ENCODE results near the gene ZNF132. TPM values are rescaled to one million over a fixed set of nuclear protein-coding genes. Genes with fewer than 3 reads are reported as not detected.
A peak's percentile ranks its signal among the peaks of the same experiment; 100 is the strongest.

Gene ZNF132
- total and polyA plus RNA-seq, 9 of the 15 experiments (the other 6 are each of a cell fraction or from before 2014, with no cell fraction given): 0.03 to 0.42 (median 0.10) TPM; not detected in 5

GRCh38 chr19:58386576-58387337 is 53.2 kb downstream of the ZNF132 start, which contains the start of gene RPS5 (continued):
- TF ChIP-seq CREM (IDR thresholded peaks at IDR 0.05; ENCODE audit: low read depth) (peak; percentile 93), RBBP5 (IDR thresholded peaks at IDR 0.05; ENCODE audit: borderline replicate concordance, insufficient read depth, low read length, poor library complexity, severe bottlenecking) (peak; percentile 66), TEAD4 (IDR thresholded peaks at IDR 0.05; ENCODE audit: low read length) (no peak), TEAD4 (CRISPR knock-in tag; IDR thresholded peaks at IDR 0.05; ENCODE audit: borderline replicate concordance) (no peak), EZH2 (IDR thresholded peaks at IDR 0.05; ENCODE audit: borderline replicate concordance, low read depth, low read length) (no peak), MTA3 (IDR thresholded peaks at IDR 0.05; ENCODE audit: borderline replicate concordance) (peak; percentile 98), FIP1L1 (IDR thresholded peaks at IDR 0.05; ENCODE audit: low read depth, low read length, poor library complexity, severe bottlenecking) (peak; percentile 94), NCOA4 (IDR thresholded peaks at IDR 0.05; ENCODE audit: partially characterized antibody) (no peak), ARHGAP35 (IDR thresholded peaks at IDR 0.05; ENCODE audit: partially characterized antibody) (peak; percentile 24), MYC (IDR thresholded peaks at IDR 0.05; ENCODE audit: low read depth, low read length) (peak; percentile 92), MYC (CRISPR knock-in tag; IDR thresholded peaks at IDR 0.05; ENCODE audit: borderline replicate concordance, low read depth) (peak; percentile 90; the same call in 1 of the 2 replicates), TAF7 (tag; IDR thresholded peaks at IDR 0.05) (peak; percentile 96), RBM25 (IDR thresholded peaks at IDR 0.05; ENCODE audit: low read depth, low read length, severe bottlenecking) (no peak), HDAC6 (IDR thresholded peaks at IDR 0.05; ENCODE audit: low read depth, low read length) (no peak), PBX2 (CRISPR knock-in tag; IDR thresholded peaks at IDR 0.05; ENCODE audit: low read depth) (no peak), PBX2 (tag; conservative IDR thresholded peaks at IDR 0.05; ENCODE audit: low read depth) (no peak), SAP30 (IDR thresholded peaks at IDR 0.05; ENCODE audit: borderline replicate concordance, insufficient read depth, low read depth, low read length, poor library complexity, severe bottlenecking) (peak; percentile 82), TCFL5 (CRISPR knock-in tag; conservative IDR thresholded peaks at IDR 0.05) (no peak), KAT2B (IDR thresholded peaks at IDR 0.05; ENCODE audit: low read depth, low read length) (no peak), RBM17 (IDR thresholded peaks at IDR 0.05; ENCODE audit: borderline replicate concordance, low read depth, low read length) (no peak), ZNF507 (tag; conservative IDR thresholded peaks at IDR 0.05) (no peak), ZNF449 (CRISPR knock-in tag; IDR thresholded peaks at IDR 0.05) (no peak), POLR2AphosphoS2 (IDR thresholded peaks at IDR 0.05; ENCODE audit: low read length) (peak; percentile 77; the same call in 1 of the 2 replicates), SMARCA4 (IDR thresholded peaks at IDR 0.05) (no peak), PML (IDR thresholded peaks at IDR 0.05; ENCODE audit: low read length) (peak; percentile 61), IRF2 (CRISPR knock-in tag; IDR thresholded peaks at IDR 0.05) (no peak)

All from K562 (cell line).